Uterus (tissue), 2 donors: ENCODE measurements around the gene RAP1A.

Source experiments
- CTCF ChIP-seq, 4 experiments: fragments of 200-600 bp in 2 of 4; fragments of 450-650 bp in 2 of 4; sonication (generic) in 2 of 4; IDR thresholded peaks; one replicate each; pipeline ENCODE4 v1.5.1; 2016 to 2019; ENCODE audit warnings: antibody characterized with exemption in 4 of 4, mild to moderate bottlenecking in 2 of 4, moderate library complexity in 1 of 4
- POLR2A ChIP-seq, 2 donors: fragments of 450-650 bp; IDR thresholded peaks; one replicate each; pipeline ENCODE4 v1.6.1; 2016; ENCODE audit warnings: antibody characterized with exemption in 2 of 2, mild to moderate bottlenecking in 1 of 2, moderate library complexity in 1 of 2

DNA sequence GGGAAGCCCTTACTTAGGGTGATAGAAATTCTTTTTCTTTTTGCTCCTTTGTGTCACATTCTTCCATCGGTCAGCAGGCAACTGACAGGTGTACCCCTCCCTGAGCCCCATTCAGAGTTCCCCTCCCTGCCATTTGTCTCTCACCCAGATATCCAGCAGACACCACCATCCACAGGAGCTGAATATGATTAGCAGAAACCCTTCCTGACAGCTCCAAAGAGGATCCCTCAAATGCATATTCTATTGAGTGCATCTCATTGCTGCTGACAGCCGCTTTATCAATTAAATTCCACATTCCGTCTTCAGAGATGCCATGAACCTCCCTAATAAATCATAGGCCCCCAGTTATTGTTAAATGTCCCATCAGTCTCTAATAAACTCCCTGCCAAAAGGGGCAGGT is 130.0 kb downstream of the RAP1A start:
- TF ChIP-seq CTCF (IDR thresholded peaks at IDR 0.05), result no peak
- no peak for TF ChIP-seq POLR2A (IDR thresholded peaks at IDR 0.05)
